GM12872 (cell line): ENCODE data around the gene ZNF563.
A peak's percentile ranks its signal among the peaks of the same experiment; 100 is the strongest.

ENCODE experiments used
- TF ChIP-seq, protein P1 (sequence below): IDR thresholded peaks from 3 replicates; pipeline ENCODE4 v1.5.1; 2011; ENCODE audit warnings: low read depth, mild to moderate bottlenecking, low read length, moderate library complexity; ENCODE audit not compliant: insufficient read depth

The ZNF563 gene

DNA sequence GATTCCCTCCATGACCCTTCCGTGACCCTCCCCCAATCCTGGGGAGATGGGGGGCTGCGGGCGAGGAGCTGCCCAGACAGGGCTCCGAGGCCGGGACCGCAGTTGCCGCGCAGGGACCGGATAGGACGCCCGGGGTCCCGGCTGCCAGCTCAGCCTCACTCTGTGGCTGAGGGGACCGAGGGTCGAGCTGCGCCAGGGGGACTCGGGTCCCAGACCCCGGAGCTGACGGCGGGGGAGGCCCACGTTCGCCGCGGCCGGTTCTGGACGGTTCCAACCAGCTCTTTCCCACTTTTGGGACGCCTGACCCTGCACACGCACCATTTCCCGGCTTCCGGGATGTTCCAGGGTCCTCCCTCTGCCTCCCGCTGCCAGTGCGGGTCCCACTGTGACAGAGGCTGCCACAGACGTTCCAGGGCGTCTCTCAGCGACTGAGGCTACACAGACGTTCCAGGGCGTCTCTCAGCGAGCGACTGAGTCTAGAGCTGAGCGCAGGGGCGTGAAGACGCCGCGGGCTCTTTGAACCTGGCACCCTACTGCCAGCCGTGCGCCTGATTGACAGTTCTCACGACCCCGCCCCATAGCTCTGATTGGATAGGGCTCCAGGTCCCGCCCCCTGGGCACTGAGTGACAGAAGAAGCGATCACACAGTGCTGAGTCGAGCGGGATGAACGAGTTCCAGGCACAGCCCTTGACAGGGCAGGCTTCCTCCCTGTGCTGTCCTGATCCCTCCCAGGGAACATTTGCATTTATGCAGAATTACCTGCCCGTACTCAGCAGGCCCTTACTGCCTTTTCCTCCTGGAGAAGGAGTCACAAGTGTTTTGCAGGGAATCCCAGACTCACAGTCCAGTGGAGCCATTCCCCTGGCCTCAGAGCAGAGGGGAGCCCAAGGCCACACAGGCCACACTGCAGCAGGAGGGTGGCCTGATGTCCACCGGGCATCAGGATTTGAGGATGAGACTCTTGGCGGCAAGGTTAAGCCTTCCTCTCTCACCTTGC, at the start of gene ZNF563:
ZNF563 (minus strand) TSS at position 472 of the 998 bp plus-strand sequence; CDS start at position 321, 151 bp downstream.
- TF ChIP-seq, protein P1, sequence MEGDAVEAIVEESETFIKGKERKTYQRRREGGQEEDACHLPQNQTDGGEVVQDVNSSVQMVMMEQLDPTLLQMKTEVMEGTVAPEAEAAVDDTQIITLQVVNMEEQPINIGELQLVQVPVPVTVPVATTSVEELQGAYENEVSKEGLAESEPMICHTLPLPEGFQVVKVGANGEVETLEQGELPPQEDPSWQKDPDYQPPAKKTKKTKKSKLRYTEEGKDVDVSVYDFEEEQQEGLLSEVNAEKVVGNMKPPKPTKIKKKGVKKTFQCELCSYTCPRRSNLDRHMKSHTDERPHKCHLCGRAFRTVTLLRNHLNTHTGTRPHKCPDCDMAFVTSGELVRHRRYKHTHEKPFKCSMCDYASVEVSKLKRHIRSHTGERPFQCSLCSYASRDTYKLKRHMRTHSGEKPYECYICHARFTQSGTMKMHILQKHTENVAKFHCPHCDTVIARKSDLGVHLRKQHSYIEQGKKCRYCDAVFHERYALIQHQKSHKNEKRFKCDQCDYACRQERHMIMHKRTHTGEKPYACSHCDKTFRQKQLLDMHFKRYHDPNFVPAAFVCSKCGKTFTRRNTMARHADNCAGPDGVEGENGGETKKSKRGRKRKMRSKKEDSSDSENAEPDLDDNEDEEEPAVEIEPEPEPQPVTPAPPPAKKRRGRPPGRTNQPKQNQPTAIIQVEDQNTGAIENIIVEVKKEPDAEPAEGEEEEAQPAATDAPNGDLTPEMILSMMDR, result no peak

DNA sequence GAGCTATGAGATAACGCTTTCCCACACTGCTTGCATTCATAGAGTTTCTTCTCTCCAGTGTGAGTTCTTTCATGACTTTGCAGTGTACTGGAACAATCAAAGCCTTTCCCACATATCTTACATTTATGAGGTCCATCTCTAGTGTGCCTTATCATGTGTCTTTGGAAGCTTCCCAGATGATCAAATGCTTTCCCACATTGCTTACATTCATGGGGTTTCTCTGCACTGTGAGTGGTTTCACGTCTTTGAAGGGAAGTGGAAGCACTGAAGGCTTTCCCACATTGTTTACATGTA, 47.0 kb upstream of the ZNF563 start:
- TF ChIP-seq, protein P1, result no peak

DNA sequence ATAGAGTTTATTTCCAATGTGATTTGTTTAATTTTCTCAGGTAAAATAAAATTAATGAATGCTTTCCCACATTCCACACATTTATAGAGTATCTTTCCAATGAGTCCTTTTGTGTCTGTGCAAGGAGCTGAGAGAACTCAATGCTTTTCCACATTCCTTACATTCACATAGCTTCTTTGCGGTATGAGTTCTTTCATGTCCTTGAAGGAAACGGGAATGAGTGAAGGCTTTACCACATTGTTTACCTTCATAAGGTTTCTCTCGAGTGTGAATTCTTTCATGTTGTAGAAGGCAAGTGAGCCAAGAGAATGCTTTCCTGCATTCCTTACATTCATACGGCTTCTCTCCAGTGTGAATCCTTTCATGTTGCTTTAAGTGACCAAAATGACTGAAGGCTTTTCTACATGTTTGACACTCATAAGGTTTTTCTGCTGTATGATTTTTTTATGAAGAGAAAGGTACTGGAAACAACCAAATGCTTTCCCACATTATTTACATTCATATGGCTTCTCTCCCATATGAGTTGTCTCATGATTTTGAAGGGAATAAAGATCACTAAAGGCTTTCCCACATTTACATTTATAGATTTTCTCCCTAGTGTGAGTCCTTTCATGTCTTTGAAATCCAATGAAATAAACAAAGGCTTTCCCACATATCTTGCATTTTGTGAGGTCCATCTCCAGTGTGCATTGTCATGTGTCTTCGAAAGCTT, 46.5 kb upstream of the ZNF563 start:
- TF ChIP-seq, protein P1, result no peak

DNA sequence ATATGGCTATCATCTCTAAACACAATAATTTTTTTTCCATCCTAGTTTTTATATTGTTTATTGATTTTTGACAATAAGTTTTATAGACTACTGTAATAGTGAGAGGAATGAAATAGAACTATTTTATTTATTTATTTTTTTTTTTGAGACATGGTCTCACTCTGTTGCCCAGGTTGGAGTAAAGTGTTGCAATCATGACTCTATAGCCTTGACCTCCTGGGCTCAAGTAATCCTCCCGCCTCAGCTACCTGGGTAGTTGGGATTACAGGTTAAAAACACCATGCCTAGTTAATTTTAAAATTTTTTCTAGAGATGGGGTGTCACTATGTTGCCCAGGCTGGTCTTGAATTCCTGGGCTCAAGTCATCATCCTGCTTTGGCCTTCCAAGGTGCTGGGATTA, 40.6 kb upstream of the ZNF563 start:
- TF ChIP-seq, protein P1, result no peak

DNA sequence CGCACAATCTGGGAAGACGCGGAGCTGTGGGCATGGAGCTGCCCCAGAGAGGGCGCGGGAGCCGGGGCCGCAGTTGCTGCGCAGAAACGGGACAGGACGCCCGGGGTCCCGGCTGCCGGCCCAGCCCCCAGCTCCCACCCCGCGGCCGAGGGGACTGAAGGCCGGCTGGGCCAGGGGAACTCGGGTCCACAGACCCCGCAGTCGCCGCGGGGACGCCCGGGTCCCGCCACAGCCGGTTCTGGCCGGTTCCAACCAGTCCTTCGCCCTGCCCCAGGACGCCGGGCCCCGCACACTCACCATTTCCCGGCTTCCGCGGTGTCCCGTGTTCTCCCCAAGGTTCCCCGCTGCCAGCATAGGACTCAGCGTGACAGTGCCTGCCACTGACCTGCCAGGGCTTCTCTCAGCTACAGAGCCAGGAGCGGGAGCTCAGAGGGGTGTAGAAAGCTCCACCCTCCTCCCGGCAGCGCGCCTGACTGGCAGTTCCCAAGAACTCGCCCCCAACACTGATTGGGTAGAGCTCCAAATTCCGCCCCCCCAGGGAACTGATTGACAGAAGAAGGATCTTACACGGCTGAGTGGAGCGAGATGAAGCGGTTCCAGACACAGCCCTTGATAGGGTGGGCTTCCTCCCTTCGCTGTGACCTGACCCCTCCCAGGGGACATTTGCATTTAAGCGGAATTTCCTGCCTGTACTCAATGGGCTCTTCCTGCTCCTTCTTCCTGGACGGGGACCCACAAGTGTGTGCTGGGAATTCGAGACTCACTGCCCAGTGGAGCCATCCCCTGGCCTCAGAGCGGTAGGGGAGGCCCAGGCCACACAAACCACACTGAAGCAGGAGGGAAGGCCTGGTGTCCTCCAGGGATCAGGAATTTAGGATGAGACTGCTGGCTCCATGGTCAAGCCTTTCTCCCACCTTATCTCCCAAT, 32.1 kb upstream of the ZNF563 start, which contains the start of gene ZNF442:
ZNF442 (minus strand) TSS at position 448 of the 927 bp plus-strand sequence. CDS start 2,052 bp downstream, outside the sequence.
- TF ChIP-seq, protein P1, result peak; percentile 48

DNA sequence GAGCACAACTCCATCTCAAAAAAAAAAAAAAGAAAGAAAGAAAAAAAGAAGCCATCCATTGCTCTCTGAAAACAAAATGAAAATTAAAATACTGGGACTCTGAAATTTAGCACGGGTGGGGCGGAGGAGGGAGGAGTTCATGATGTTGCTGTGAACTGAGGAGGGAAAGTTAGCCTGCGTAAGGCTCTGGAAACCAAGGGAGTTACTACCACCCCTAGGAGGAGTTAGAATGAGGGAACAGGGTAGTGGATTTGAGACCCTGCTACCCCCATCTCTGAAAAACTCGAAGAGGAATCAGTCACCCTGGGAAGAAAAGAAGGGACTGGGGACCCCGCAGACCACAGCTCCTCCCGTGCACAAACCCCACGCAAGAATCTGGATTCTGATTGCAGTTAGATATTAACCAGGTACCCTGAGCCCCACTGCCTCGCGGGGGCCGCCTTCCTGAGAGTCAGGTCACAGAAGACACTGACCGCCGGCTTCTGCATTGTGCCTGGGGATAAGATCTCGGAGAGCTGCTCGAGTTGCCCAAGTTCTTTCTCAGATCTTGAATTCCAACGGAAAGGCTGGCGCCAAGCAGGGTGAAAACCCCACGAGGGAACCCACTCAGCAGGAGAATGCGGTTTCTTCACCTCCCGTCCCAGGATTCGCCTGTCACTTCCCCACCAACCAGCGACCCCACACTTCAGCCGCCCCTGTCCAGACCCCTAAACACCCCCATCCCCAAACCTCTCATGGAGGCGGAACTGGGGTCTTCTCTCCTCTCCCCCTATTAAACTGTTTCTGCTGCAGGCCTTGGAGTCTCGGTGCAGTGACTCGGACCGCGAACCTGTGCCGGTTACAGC, 31.2 kb upstream of the ZNF563 start:
- TF ChIP-seq, protein P1, result no peak
